ENCODE measurements around the gene GABRB2.

GRCh38 chr5:161274951-161275350 lies 271.6 kb downstream of the GABRB2 start:
- TF ChIP-seq, protein P1, sequence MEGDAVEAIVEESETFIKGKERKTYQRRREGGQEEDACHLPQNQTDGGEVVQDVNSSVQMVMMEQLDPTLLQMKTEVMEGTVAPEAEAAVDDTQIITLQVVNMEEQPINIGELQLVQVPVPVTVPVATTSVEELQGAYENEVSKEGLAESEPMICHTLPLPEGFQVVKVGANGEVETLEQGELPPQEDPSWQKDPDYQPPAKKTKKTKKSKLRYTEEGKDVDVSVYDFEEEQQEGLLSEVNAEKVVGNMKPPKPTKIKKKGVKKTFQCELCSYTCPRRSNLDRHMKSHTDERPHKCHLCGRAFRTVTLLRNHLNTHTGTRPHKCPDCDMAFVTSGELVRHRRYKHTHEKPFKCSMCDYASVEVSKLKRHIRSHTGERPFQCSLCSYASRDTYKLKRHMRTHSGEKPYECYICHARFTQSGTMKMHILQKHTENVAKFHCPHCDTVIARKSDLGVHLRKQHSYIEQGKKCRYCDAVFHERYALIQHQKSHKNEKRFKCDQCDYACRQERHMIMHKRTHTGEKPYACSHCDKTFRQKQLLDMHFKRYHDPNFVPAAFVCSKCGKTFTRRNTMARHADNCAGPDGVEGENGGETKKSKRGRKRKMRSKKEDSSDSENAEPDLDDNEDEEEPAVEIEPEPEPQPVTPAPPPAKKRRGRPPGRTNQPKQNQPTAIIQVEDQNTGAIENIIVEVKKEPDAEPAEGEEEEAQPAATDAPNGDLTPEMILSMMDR (IDR thresholded peaks at IDR 0.05; ENCODE audit: low read length), result no peak
- TF ChIP-seq EZH2 (IDR thresholded peaks at IDR 0.05; ENCODE audit: borderline replicate concordance, low read length), result no peak
